ENCODE data around the gene MARCKS.

The MARCKS gene

GRCh38 chr6:113871975-113872374 lies 14.8 kb downstream of the MARCKS start:
- H3K4me3 ChIP-seq (ENCODE audit: low read length) = no peak overlapping the region
- DNase-seq (ENCODE audit: low read depth) = no peak
- no peak for TF ChIP-seq CTCF (conservative IDR thresholded peaks at IDR 0.05; ENCODE audit: low read length)

- no peak overlapping the region for H3K4me3 ChIP-seq (ENCODE audit: low read length)
- TF ChIP-seq CTCF (conservative IDR thresholded peaks at IDR 0.05; ENCODE audit: low read length) = no peak
- DNase-seq (ENCODE audit: low read depth) = no peak
These were observed 16.0 kb downstream of the MARCKS start for GRCh38 chr6:113873043-113873667.

GRCh38 chr6:113875470-113875869 lies 18.3 kb downstream of the MARCKS start:
- no peak for TF ChIP-seq CTCF (conservative IDR thresholded peaks at IDR 0.05; ENCODE audit: low read length)
- peak; percentile 58 for DNase-seq (ENCODE audit: low read depth)
- H3K4me3 ChIP-seq (ENCODE audit: low read length) = no peak overlapping the region

- DNase-seq (ENCODE audit: low read depth) = no peak
- TF ChIP-seq CTCF (conservative IDR thresholded peaks at IDR 0.05; ENCODE audit: low read length) = no peak
- no peak overlapping the region for H3K4me3 ChIP-seq (ENCODE audit: low read length)
These were observed 19.6 kb downstream of the MARCKS start for GRCh38 chr6:113876695-113877094.

GRCh38 chr6:113879186-113880096 lies 22.3 kb downstream of the MARCKS start:
- no peak overlapping the region for H3K4me3 ChIP-seq (ENCODE audit: low read length)
- peak; percentile 90 for TF ChIP-seq CTCF (conservative IDR thresholded peaks at IDR 0.05; ENCODE audit: low read length)
- peak; percentile 80 for DNase-seq (ENCODE audit: low read depth)

GRCh38 chr6:113881478-113881980 lies 24.4 kb downstream of the MARCKS start:
- DNase-seq (ENCODE audit: low read depth) = no peak
- no peak overlapping the region for H3K4me3 ChIP-seq (ENCODE audit: low read length)
- no peak for TF ChIP-seq CTCF (conservative IDR thresholded peaks at IDR 0.05; ENCODE audit: low read length)
